IMR-90 (cell line): Measurements from ENCODE around the gene DSCAML1. TPM values are rescaled to one million over a fixed set of nuclear protein-coding genes. Genes with fewer than 3 reads are reported as not detected.

Source experiments
- ATAC-seq: fragments of 200-7000 bp; cut with Tn5 transposase; 2 replicates; pipeline ENCODE4 v1.9.1; 2020; ENCODE audit warnings: low read depth, mild to moderate bottlenecking, moderate library complexity
- BruUV-seq: library from RNA; stranded (reverse); fragments of 400-500 nt; replicated peaks from 2 replicates; lab custom pipeline; 2021; lab: Mats Ljungman, UMichigan
- CTCF ChIA-PET: fragments of 300-600 bp; formaldehyde crosslinking; extraction: SDS; loops from one replicate; lab custom pipeline; 2021; ENCODE audit warnings: antibody characterized with exemption; lab: Yijun Ruan, JAX
- POLR2A ChIA-PET: fragments of 300-600 bp; sonication (Branson Sonifier 250); formaldehyde crosslinking; loops from one replicate; lab custom pipeline; 2022; ENCODE audit warnings: antibody characterized with exemption; ENCODE audit not compliant: unreplicated experiment; lab: Charles Lee
- DNase-seq: peaks from one replicate; pipeline ENCODE4 v3.0.0; 2013
- H2AFZ ChIP-seq: replicated peaks from 2 replicates; pipeline ENCODE3; 2013; ENCODE audit warnings: low read length, mild to moderate bottlenecking; ENCODE audit not compliant: poor library complexity
- H2AK5ac ChIP-seq: 2 replicates; pipeline ENCODE4 v1.6.1; 2013; ENCODE audit warnings: low read depth, low read length, inconsistent platforms
- H2AK9ac ChIP-seq: replicated peaks from 2 replicates; pipeline ENCODE3; 2013; ENCODE audit warnings: mild to moderate bottlenecking, low read depth, low read length, moderate library complexity; ENCODE audit not compliant: poor library complexity
- H2BK120ac ChIP-seq: 2 replicates; pipeline ENCODE4 v1.6.1; 2013; ENCODE audit warnings: low read depth, low read length, inconsistent platforms
- H2BK15ac ChIP-seq: 3 replicates; pipeline ENCODE4 v1.6.1; 2013; ENCODE audit warnings: low read depth, low read length, inconsistent platforms
- H2BK20ac ChIP-seq: 2 replicates; pipeline ENCODE4 v1.6.1; 2013; ENCODE audit warnings: low read depth, mild to moderate bottlenecking, inconsistent platforms, low read length, moderate library complexity
- H2BK5ac ChIP-seq: 2 replicates; pipeline ENCODE4 v1.6.1; 2013; ENCODE audit warnings: mild to moderate bottlenecking, low read depth, low read length, inconsistent platforms; ENCODE audit not compliant: poor library complexity, severe bottlenecking
- H3K14ac ChIP-seq: replicated peaks from 2 replicates; pipeline ENCODE4 v1.6.1; 2013; ENCODE audit warnings: low read depth, low read length, inconsistent platforms
- H3K18ac ChIP-seq: 2 replicates; pipeline ENCODE4 v1.6.1; 2013; ENCODE audit warnings: low read depth, low read length, control low read depth
- H3K23ac ChIP-seq: 2 replicates; pipeline ENCODE4 v1.6.1; 2013; ENCODE audit warnings: low read depth, low read length, inconsistent platforms
- H3K27ac ChIP-seq: 2 replicates; pipeline ENCODE4 v1.5.1; 2013; ENCODE audit warnings: mild to moderate bottlenecking, control low read depth, low read length; ENCODE audit not compliant: insufficient read depth
- H3K27me3 ChIP-seq: 2 replicates; pipeline ENCODE4 v1.6.1; 2013; ENCODE audit warnings: low read length; ENCODE audit not compliant: control insufficient read depth, insufficient read depth
- H3K36me3 ChIP-seq: 2 replicates; pipeline ENCODE4 v1.6.1; 2013; ENCODE audit warnings: low read length, mixed read lengths; ENCODE audit not compliant: control insufficient read depth, insufficient read depth
- H3K4ac ChIP-seq: 2 replicates; pipeline ENCODE4 v1.6.1; 2013; ENCODE audit warnings: low read depth, low read length, inconsistent platforms
- H3K4me1 ChIP-seq: 2 replicates; pipeline ENCODE4 v1.6.1; 2013; ENCODE audit warnings: low read length, mixed read lengths; ENCODE audit not compliant: control insufficient read depth, insufficient read depth
- H3K4me2 ChIP-seq: 2 replicates; pipeline ENCODE4 v1.6.1; 2013; ENCODE audit warnings: low read depth, mild to moderate bottlenecking, control low read depth, low read length, moderate library complexity
- H3K4me3 ChIP-seq: 2 replicates; pipeline ENCODE4 v1.5.1; 2013; ENCODE audit warnings: low read depth, mild to moderate bottlenecking, control low read depth, low read length, moderate library complexity; ENCODE audit not compliant: insufficient read depth
- H3K56ac ChIP-seq: 2 replicates; pipeline ENCODE4 v1.6.1; 2013; ENCODE audit warnings: low read length, inconsistent platforms; ENCODE audit not compliant: insufficient read depth; ENCODE audit errors: extremely low read depth
- H3K79me1 ChIP-seq, 2 experiments: 2 replicates each; pipeline ENCODE4 v1.6.1; 2013; ENCODE audit warnings: low read length in 2 of 2, inconsistent platforms in 1 of 2, low read depth in 1 of 2
- H3K9ac ChIP-seq: 2 replicates; pipeline ENCODE4 v1.6.1; 2013; ENCODE audit warnings: low read depth, low read length, control low read depth
- H3K9me1 ChIP-seq: 2 replicates; pipeline ENCODE4 v1.6.1; 2013; ENCODE audit warnings: low read length, inconsistent platforms; ENCODE audit not compliant: insufficient read depth
- H3K9me3 ChIP-seq: 2 replicates; pipeline ENCODE4 v1.6.1; 2013; ENCODE audit warnings: low read length; ENCODE audit not compliant: control insufficient read depth, insufficient read depth
- H4K20me1 ChIP-seq: 2 replicates; pipeline ENCODE4 v1.6.1; 2013; ENCODE audit warnings: low read length, inconsistent platforms; ENCODE audit not compliant: insufficient read depth
- H4K5ac ChIP-seq: 2 replicates; pipeline ENCODE4 v1.6.1; 2013; ENCODE audit warnings: mild to moderate bottlenecking, low read depth, low read length, control low read depth
- H4K8ac ChIP-seq, 2 experiments: 2 replicates each; pipeline ENCODE4 v1.6.1; 2013; ENCODE audit warnings: low read depth in 2 of 2, low read length in 2 of 2, control low read depth in 1 of 2, inconsistent platforms in 1 of 2
- H4K91ac ChIP-seq: 2 replicates; pipeline ENCODE4 v1.6.1; 2013; ENCODE audit warnings: low read depth, low read length, inconsistent platforms; ENCODE audit not compliant: insufficient read depth
- MAZ ChIP-seq: IDR thresholded peaks from 2 replicates; pipeline ENCODE4 v1.6.1; 2012; ENCODE audit warnings: low read depth, mild to moderate bottlenecking, low read length, improper control_type of control experiment, moderate library complexity, borderline replicate concordance
- USF2 ChIP-seq: fragments of 150-350 bp; IDR thresholded peaks from 2 replicates; pipeline ENCODE4 v1.6.1; 2017; ENCODE audit warnings: mild to moderate bottlenecking, antibody characterized with exemption, low read length, low read depth
- WGBS, 2 experiments: methylation state at CpG; one replicate each; pipeline versions ENCODE4 v1.1.5 to v1.1.7; 2013; ENCODE audit warnings: missing lambda C conversion rate in 2 of 2; ENCODE audit not compliant: insufficient read length in 1 of 2; ENCODE audit errors: extremely low coverage in 2 of 2; 5-methylcytosine and 5-hydroxymethylcytosine counted together
- dilution Hi-C: fragments of 300-500 bp; cut with HindIII; formaldehyde crosslinking; loops from one replicate; pipeline ENCODE4 v1.14.3; 2018; ENCODE audit warnings: low sequenced_read_pairs; ENCODE audit not compliant: unreplicated experiment
- in situ Hi-C: fragments of 300-500 bp; cut with MboI; formaldehyde crosslinking; loops from 3 replicates; pipeline ENCODE4 v1.14.3; 2019; ENCODE audit warnings: low sequenced_read_pairs, inconsistent platforms, mixed read lengths
- intact Hi-C: fragments of 100-400 bp; cut with micrococcal nuclease; formaldehyde crosslinking; loops from 2 replicates; pipeline ENCODE4 v1.10.0; 2022
- polyA plus RNA-seq, 3 experiments: library from polyadenylated mRNA; depleted of rRNA; stranded (reverse); fragments of >200 nt; gene quantifications; 2 replicates each; pipeline ENCODE4 v1.2.3, GENCODE V29; 2012; ENCODE audit warnings: low replicate concordance in 1 of 3
- total RNA-seq: library from RNA; depleted of rRNA; stranded (reverse); fragments of >200 nt; gene quantifications from 2 replicates; pipeline ENCODE4 v1.2.3, GENCODE V29; 2012

The DSCAML1 gene
- total and polyA plus RNA-seq, 2 of the 4 experiments (the other 2 are of a cell fraction): not detected

GRCh38 chr11:117670924-117671323, 126.1 kb downstream of the DSCAML1 start:
- Histone ChIP-seq H3K4ac (no peak overlapping the region), H3K18ac (no peak overlapping the region), H4K5ac (no peak overlapping the region), H3K9ac (no peak overlapping the region), H3K79me1 (no peaks in the 10 kb centered on the region), H2AK5ac (no peak overlapping the region), H3K14ac (no peak overlapping the region), H3K4me1 (no peaks in the 10 kb centered on the region), H4K8ac (no peak overlapping the region), H2BK5ac (no peak overlapping the region), H3K56ac (no peak overlapping the region), H3K23ac (no peak overlapping the region), H2AK9ac (no peak overlapping the region), H3K27me3 (peaks cover 18% of the 10 kb centered on the region), H4K20me1 (no peaks in the 10 kb centered on the region), H2BK120ac (no peak overlapping the region), H4K91ac (no peak overlapping the region), H3K4me3 (no peak overlapping the region), H3K9me3 (no peaks in the 10 kb centered on the region), H2BK15ac (no peak overlapping the region), H3K9me1 (no peaks in the 10 kb centered on the region), H2BK20ac (no peak overlapping the region), H3K27ac (no peak overlapping the region), H2AFZ (no peak overlapping the region), H3K36me3 (no peaks in the 10 kb centered on the region), H3K4me2 (no peak overlapping the region)
- CTCF ChIA-PET: no interaction called here
- DNase-seq (no peak), ATAC-seq (no peak)
- BruUV-seq: no TSS peak
- dilution Hi-C loops: no loop called here
- POLR2A ChIA-PET: no interaction called here
- in situ Hi-C loops: no loop called here
- intact Hi-C loops: no loop called here
- TF ChIP-seq USF2: no peak
- no peak for TF ChIP-seq MAZ
- 18% methylated on average over 3 of the region's 7 CpGs; no CpG with 5 or more reads in 1 of the 2 experiments for WGBS, 2 experiments
